ENCODE data around the gene PIK3C3. TPM values are rescaled to one million over a fixed set of nuclear protein-coding genes. Genes with fewer than 3 reads are reported as not detected.

PIK3C3 gene
- total and polyA plus RNA-seq, 2 of the 8 experiments (the other 6 are each of a cell fraction or from before 2014, with no cell fraction given): 15.3 to 47.4 TPM

- TF ChIP-seq CHD2 (IDR thresholded peaks at IDR 0.05; ENCODE audit: low read length) (no peak), TAF7 (optimal IDR thresholded peaks at IDR 0.05; ENCODE audit: borderline replicate concordance, low read depth, low read length) (no peak)
Observed at GRCh38 chr18:41955688-41956087, 654 bp downstream of the PIK3C3 start (continued).
